Naive thymus-derived CD8-positive, alpha-beta T cell (primary cell): ENCODE results near the gene SLC35B2. TPM values are rescaled to one million over a fixed set of nuclear protein-coding genes. Genes with fewer than 3 reads are reported as not detected.
"Not testable (repeated sequence)": the region's sequence is repeated elsewhere in the genome, so short reads cannot be mapped to it uniquely, and the experiment has no call there.

Experiments
- ATAC-seq, 2 donors: fragments of 150-1000 bp; cut with Tn5 transposase in 1 of 2; sonication (Bioruptor Pico), chemical (Tn5 transposase) in 1 of 2; 1 replicate in 1 of 2; 2 replicates in 1 of 2; pipeline ENCODE4 v1.10.0; 2021; ENCODE audit warnings: mild to moderate bottlenecking in 2 of 2, moderate library complexity in 2 of 2
- POLR2A ChIA-PET: fragments of 350-600 bp; sonication (Branson Sonifier 250); formaldehyde crosslinking; loops from one replicate; lab custom pipeline; 2021; ENCODE audit warnings: antibody characterized with exemption; lab: Charles Lee
- DNase-seq, 10 donors: peaks; one replicate each; pipeline versions ENCODE4 v3.0.0 to v3.0.0-alpha.2; 2020 to 2022
- H3K27ac Mint-ChIP-seq, 10 donors: one replicate each; pipeline ENCODE4 v1.8.0; 2020 to 2022; ENCODE audit warnings: mild to moderate bottlenecking in 10 of 10, mixed read lengths in 10 of 10, moderate library complexity in 4 of 10, inconsistent platforms in 1 of 10
- H3K27me3 Mint-ChIP-seq, 5 donors: one replicate each; pipeline ENCODE4 v1.8.0; 2021 to 2022; ENCODE audit warnings: mixed read lengths in 5 of 5
- H3K36me3 Mint-ChIP-seq, 3 donors: one replicate each; pipeline ENCODE4 v1.8.0; 2020 to 2022; ENCODE audit warnings: mixed read lengths in 3 of 3, mild to moderate bottlenecking in 2 of 3, inconsistent platforms in 1 of 3
- H3K4me1 Mint-ChIP-seq, 4 donors: one replicate each; pipeline ENCODE4 v1.8.0; 2021 to 2022; ENCODE audit warnings: mixed read lengths in 4 of 4
- H3K4me3 Mint-ChIP-seq, 10 donors: one replicate each; pipeline ENCODE4 v1.8.0; 2020 to 2022; ENCODE audit warnings: mild to moderate bottlenecking in 10 of 10, mixed read lengths in 10 of 10, moderate library complexity in 6 of 10, inconsistent platforms in 1 of 10
- H3K9me3 Mint-ChIP-seq, 9 donors: one replicate each; pipeline ENCODE4 v1.8.0; 2020 to 2022; ENCODE audit warnings: mixed read lengths in 9 of 9, mild to moderate bottlenecking in 3 of 9, inconsistent platforms in 1 of 9, moderate library complexity in 1 of 9
- polyA plus RNA-seq, 3 donors: library from polyadenylated mRNA; unstranded; fragments of 300-500 nt; fragmentation: Illumina TruSeq; gene quantifications; one replicate each; pipeline ENCODE4 v1.2.3, GENCODE V29; 2021
- total RNA-seq, 8 experiments: library from RNA in 2 of 8; stranded (reverse) in 2 of 8; gene quantifications; one replicate each; pipeline ENCODE4 v1.2.3 and lab custom pipeline; 2021 to 2026

The SLC35B2 gene
- total and polyA plus RNA-seq, 5 experiments from 2014 or later: 18.0 to 40.1 (median 31.9) TPM

DNA sequence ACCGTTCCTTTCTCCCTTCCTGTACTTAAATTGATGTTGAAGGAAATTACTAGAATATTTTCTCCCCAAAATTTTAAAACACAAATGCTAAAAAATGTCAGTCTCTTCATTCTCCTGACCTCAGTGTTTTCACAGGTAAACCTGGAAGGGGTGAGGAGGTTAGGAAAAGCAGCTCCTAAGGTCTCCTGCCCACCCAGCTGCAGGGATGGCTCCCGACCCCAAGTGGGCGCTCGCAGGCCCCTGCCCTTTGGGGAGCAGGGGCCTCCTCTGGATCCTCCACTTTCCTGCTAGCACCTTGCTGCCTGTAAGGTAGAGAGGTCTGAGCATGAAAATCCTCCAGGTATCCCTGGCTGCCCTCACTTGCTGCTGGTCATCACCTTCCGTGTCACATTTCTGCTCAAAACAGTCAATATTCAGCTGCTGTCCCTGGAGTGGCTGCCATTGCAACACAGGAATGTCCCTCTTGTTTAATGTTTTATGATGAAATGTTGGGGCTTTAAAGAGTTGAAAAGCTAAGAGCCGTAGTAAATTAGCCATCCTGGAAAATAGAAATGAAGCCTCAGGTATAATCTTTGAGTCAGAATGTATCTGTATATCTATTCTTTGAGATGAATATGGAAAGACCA, 21.3 kb downstream of the SLC35B2 start:
- H3K9me3 Mint-ChIP-seq: no peaks in the 10 kb centered on the region
- DNase-seq (no peak), ATAC-seq (no peak)
- POLR2A ChIA-PET: interaction anchor here (0.8 to 3.0 kb wide), 5 partner anchors 9 to 21 kb away, joined by 3 to 32 read pairs (median 3); partner anchors contain the start of genes HSP90AB1, SLC29A1 and SLC35B2
- no peaks in the 10 kb centered on the region for H3K27me3 Mint-ChIP-seq
- H3K4me3 Mint-ChIP-seq: peak overlapping the region in 1 of 10 donors; percentile 61
- no peaks in the 10 kb centered on the region for H3K36me3 Mint-ChIP-seq
- peak overlapping the region in 1 of 10 donors; percentile 86 for H3K27ac Mint-ChIP-seq
- peaks cover 4 to 16% (median 15%) of the 10 kb centered on the region in 4 donors for H3K4me1 Mint-ChIP-seq

DNA sequence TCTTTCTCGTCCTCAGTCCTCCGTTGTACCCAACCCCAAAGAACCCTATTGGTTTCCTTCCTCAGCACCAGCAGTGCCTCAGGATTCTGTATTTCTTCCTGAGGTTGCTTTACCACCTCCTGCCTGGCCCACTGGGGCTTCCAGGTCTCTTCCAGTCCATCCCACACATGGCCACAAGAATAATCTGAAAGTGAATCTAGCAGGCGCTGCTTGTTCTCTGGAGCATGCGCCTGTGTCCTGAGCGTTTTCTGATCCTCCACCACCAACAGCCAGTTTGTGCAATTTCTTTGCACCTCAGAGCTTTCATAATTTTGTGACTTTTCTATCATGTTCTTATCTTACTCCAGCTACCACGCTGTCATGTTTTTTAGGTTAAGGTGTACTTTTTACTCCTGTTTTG, 22.1 kb downstream of the SLC35B2 start:
- POLR2A ChIA-PET: interaction anchor here (1.5 to 3.0 kb wide), 3 partner anchors 10 to 22 kb away, joined by 3 to 32 read pairs (median 5); partner anchors contain the start of genes HSP90AB1 and SLC35B2

GRCh38 chr6:44234101-44235025, 23.0 kb downstream of the SLC35B2 start:
- H3K36me3 Mint-ChIP-seq: no peaks in the 10 kb centered on the region
- peaks cover 4 to 16% (median 15%) of the 10 kb centered on the region in 4 donors for H3K4me1 Mint-ChIP-seq
- DNase-seq: no peak
- H3K27me3 Mint-ChIP-seq: no peaks in the 10 kb centered on the region
- no peak for ATAC-seq
- H3K9me3 Mint-ChIP-seq: no peaks in the 10 kb centered on the region
- no peak overlapping the region for H3K4me3 Mint-ChIP-seq
- POLR2A ChIA-PET: interaction anchor here (1.0 to 3.0 kb wide), 4 partner anchors 11 to 23 kb away, joined by 3 to 32 read pairs (median 4); partner anchors contain the start of genes HSP90AB1, SLC29A1 and SLC35B2
- H3K27ac Mint-ChIP-seq: peak overlapping the region in 4 of 10 donors; percentile 47 to 66 (median 60)

More for the DNA sequence above, 22.1 kb downstream of the SLC35B2 start:
- ATAC-seq (no peak), DNase-seq (no peak)
- Mint-ChIP-seq H3K9me3 (no peaks in the 10 kb centered on the region), H3K4me1 (peaks cover 4 to 16% (median 15%) of the 10 kb centered on the region in 4 donors), H3K4me3 (no peak overlapping the region), H3K36me3 (no peaks in the 10 kb centered on the region), H3K27ac (peak overlapping the region in 2 of 10 donors; percentile 5 to 12), H3K27me3 (no peaks in the 10 kb centered on the region)

DNA sequence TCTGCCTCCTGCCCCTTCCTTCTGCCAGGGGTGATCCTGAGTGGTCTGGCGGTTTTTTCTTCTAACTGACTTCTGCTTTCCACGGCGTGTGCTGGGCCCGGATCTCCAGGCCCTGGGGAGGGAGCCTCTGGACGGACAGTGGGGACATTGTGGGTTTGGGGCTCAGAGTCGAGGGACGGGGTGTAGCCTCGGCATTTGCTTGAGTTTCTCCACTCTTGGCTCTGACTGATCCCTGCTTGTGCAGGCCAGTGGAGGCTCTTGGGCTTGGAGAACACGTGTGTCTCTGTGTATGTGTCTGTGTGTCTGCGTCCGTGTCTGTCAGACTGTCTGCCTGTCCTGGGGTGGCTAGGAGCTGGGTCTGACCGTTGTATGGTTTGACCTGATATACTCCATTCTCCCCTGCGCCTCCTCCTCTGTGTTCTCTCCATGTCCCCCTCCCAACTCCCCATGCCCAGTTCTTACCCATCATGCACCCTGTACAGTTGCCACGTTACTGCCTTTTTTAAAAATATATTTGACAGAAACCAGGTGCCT, 23.7 kb downstream of the SLC35B2 start:
- H3K4me1 Mint-ChIP-seq: peaks cover 4 to 16% (median 14%) of the 10 kb centered on the region in 4 donors
- no peaks in the 10 kb centered on the region for H3K9me3 Mint-ChIP-seq
- peak overlapping the region in 1 of 10 donors; percentile 66 for H3K27ac Mint-ChIP-seq
- POLR2A ChIA-PET: interaction anchor here (3.0 kb wide), 1 partner anchor 12 kb away, joined by 32 read pairs; the partner anchor contains the start of gene HSP90AB1
- ATAC-seq: no peak
- DNase-seq: no peak
- H3K36me3 Mint-ChIP-seq: no peaks in the 10 kb centered on the region
- no peaks in the 10 kb centered on the region for H3K27me3 Mint-ChIP-seq
- no peak overlapping the region for H3K4me3 Mint-ChIP-seq

DNA sequence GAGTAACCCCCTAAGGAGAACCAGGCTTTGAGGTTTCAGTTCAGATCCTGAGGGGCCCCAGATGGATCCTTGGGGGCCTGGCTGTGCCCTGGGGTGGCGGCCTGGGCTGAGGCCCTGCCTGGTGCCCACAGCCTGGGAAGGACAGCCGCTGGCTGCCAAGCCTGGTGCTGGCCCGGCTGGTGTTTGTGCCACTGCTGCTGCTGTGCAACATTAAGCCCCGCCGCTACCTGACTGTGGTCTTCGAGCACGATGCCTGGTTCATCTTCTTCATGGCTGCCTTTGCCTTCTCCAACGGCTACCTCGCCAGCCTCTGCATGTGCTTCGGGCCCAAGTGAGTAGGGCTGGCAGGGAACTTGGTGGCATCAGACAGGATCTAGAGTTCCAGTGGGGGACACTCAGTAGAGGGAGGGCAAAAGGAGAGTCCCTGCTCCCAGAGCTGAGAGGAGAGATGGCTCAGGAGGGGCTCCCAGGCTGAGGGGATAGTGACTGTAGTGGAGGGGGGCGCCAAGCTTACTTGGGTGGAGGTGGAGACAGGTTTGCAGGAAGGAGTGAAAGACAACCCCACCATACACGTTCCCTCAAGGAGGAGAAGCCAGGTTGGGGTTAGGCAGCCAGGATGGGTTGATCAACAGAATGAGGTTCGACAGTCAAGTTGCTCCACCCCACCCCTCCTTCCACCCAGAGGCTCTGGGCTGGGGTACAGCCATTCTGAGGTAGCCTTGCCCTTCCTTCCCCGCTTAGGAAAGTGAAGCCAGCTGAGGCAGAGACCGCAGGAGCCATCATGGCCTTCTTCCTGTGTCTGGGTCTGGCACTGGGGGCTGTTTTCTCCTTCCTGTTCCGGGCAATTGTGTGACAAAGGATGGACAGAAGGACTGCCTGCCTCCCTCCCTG, 24.4 kb downstream of the SLC35B2 start:
- POLR2A ChIA-PET: no interaction called here
- no peaks in the 10 kb centered on the region for H3K36me3 Mint-ChIP-seq
- H3K4me1 Mint-ChIP-seq: peaks cover 2 to 11% (median 8%) of the 10 kb centered on the region in 4 donors
- ATAC-seq (no peak), DNase-seq (no peak)
- no peak overlapping the region for H3K4me3 Mint-ChIP-seq
- H3K27ac Mint-ChIP-seq: peak overlapping the region in 3 of 10 donors; percentile 8 to 66 (median 46)
- H3K9me3 Mint-ChIP-seq: no peaks in the 10 kb centered on the region
- H3K27me3 Mint-ChIP-seq: no peaks in the 10 kb centered on the region

DNA sequence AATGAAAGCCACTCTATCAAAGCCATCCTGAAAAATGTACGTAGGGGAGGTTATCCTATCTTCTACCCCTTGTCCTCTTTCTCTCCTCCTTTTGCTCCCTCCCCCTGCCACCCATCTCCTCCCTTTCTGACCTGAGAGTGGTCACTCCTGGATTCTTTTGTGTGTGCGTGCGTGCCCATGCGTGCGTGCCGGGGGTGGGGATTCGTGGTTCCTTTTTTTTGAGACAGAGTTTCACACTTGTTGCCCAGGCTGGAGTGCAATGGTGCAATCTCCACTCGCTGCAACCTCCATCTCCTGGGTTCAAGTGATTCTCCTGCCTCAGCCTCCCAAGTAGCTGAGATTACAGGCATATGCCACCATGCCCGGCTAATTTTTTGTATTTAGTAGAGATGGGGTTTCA, 25.9 kb downstream of the SLC35B2 start:
- H3K36me3 Mint-ChIP-seq, POLR2A ChIA-PET, DNase-seq, H3K27ac Mint-ChIP-seq, H3K27me3 Mint-ChIP-seq, ATAC-seq, H3K4me1 Mint-ChIP-seq, H3K4me3 Mint-ChIP-seq, H3K9me3 Mint-ChIP-seq: not testable (repeated sequence)

DNA sequence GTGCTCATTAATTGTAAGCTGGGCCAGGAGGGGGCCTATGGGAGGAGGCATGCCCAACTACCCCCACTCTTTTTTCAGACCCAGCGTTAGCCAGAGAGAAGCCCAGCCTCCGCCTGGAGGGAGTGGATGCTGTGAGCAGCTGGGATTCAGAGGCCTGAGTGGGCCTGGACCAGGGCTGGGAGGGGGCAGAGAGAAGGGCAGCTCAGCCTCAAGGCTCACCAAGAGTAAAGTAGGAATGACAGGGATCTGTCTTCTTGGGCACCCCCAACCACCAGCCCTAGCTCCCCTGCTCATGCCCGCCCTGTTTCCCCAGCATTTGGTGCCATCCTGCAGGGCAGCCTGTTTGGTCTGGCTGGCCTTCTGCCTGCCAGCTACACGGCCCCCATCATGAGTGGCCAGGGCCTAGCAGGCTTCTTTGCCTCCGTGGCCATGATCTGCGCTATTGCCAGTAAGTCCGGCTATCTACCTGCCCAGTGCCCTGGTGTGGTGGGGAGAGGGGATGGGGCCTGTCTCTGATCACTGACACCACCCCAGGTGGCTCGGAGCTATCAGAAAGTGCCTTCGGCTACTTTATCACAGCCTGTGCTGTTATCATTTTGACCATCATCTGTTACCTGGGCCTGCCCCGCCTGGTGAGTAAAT, 27.2 kb downstream of the SLC35B2 start:
- POLR2A ChIA-PET: no interaction called here
- H3K27me3 Mint-ChIP-seq: no peaks in the 10 kb centered on the region

GRCh38 chr6:44229376-44230033, 27.8 kb downstream of the SLC35B2 start:
- no peak for ATAC-seq
- POLR2A ChIA-PET: no interaction called here
- peaks cover 3 to 7% (median 3%) of the 10 kb centered on the region in 4 donors for H3K4me1 Mint-ChIP-seq

More for the DNA sequence above, 27.2 kb downstream of the SLC35B2 start:
- Mint-ChIP-seq H3K4me1 (peaks cover 0 to 7% (median 2%) of the 10 kb centered on the region in 4 donors), H3K4me3 (no peak overlapping the region), H3K9me3 (no peaks in the 10 kb centered on the region), H3K36me3 (no peaks in the 10 kb centered on the region), H3K27ac (peak overlapping the region in 1 of 10 donors; percentile 5)
- DNase-seq: no peak
- ATAC-seq: no peak

GRCh38 chr6:44228836-44229235, 28.5 kb downstream of the SLC35B2 start:
- Mint-ChIP-seq H3K4me3 (no peak overlapping the region), H3K36me3 (no peaks in the 10 kb centered on the region), H3K4me1 (peaks cover 6 to 13% (median 9%) of the 10 kb centered on the region in 4 donors), H3K27me3 (no peaks in the 10 kb centered on the region), H3K9me3 (no peaks in the 10 kb centered on the region), H3K27ac (no peak overlapping the region)
- POLR2A ChIA-PET: no interaction called here
- DNase-seq (no peak), ATAC-seq (no peak)

More at GRCh38 chr6:44229376-44230033, 27.8 kb downstream of the SLC35B2 start:
- Mint-ChIP-seq H3K4me3 (no peak overlapping the region), H3K27me3 (no peaks in the 10 kb centered on the region), H3K36me3 (no peaks in the 10 kb centered on the region), H3K9me3 (no peaks in the 10 kb centered on the region), H3K27ac (no peak overlapping the region)
- no peak for DNase-seq

- H3K4me1 Mint-ChIP-seq: peaks cover 6 to 11% (median 9%) of the 10 kb centered on the region in 4 donors
- H3K9me3 Mint-ChIP-seq: no peaks in the 10 kb centered on the region
- no peak overlapping the region for H3K4me3 Mint-ChIP-seq
- H3K27me3 Mint-ChIP-seq: no peaks in the 10 kb centered on the region
- H3K36me3 Mint-ChIP-seq: no peaks in the 10 kb centered on the region
- POLR2A ChIA-PET: interaction anchor here (1.6 kb wide), 1 partner anchor 9 kb away, joined by 4 read pairs; no protein-coding TSS in a partner anchor
- DNase-seq (no peak), ATAC-seq (no peak)
- no peak overlapping the region for H3K27ac Mint-ChIP-seq
Measured at GRCh38 chr6:44228433-44228832, 28.9 kb downstream of the SLC35B2 start.

GRCh38 chr6:44228031-44228430, 29.3 kb downstream of the SLC35B2 start:
- Mint-ChIP-seq H3K27me3 (no peaks in the 10 kb centered on the region), H3K4me1 (peaks cover 7 to 14% (median 9%) of the 10 kb centered on the region in 4 donors), H3K9me3 (no peaks in the 10 kb centered on the region), H3K4me3 (no peak overlapping the region), H3K27ac (peak overlapping the region in 1 of 10 donors; percentile 21), H3K36me3 (no peaks in the 10 kb centered on the region)
- ATAC-seq (no peak), DNase-seq (no peak)
- POLR2A ChIA-PET: interaction anchor here (1.6 kb wide), 1 partner anchor 9 kb away, joined by 4 read pairs; no protein-coding TSS in a partner anchor
